CD4-positive, alpha-beta T cell (primary cell): Measurements from ENCODE around the gene HAUS1. TPM values are rescaled to one million over a fixed set of nuclear protein-coding genes. Genes with fewer than 3 reads are reported as not detected.

ENCODE experiments used
- ATAC-seq: fragments of 200-7000 bp; cut with Tn5 transposase; one replicate; pipeline ENCODE4 v1.10.0; 2022; ENCODE audit warnings: mild to moderate bottlenecking; ENCODE audit not compliant: poor library complexity
- CTCF ChIA-PET: fragments of 350-600 bp; sonication (Branson Sonifier 250); formaldehyde crosslinking; loops from one replicate; lab custom pipeline; 2021; ENCODE audit warnings: antibody characterized with exemption, inconsistent platforms; lab: Charles Lee
- POLR2A ChIA-PET: fragments of 350-600 bp; sonication (Branson Sonifier 250); formaldehyde crosslinking; loops from one replicate; lab custom pipeline; 2021; ENCODE audit warnings: antibody characterized with exemption, inconsistent platforms; lab: Charles Lee
- DNase-seq, 14 experiments: peaks; one replicate each; pipeline ENCODE4 v3.0.0-alpha.2; 2013 to 2020; ENCODE audit warnings: mixed read lengths in 2 of 14
- H3K27ac ChIP-seq, 2 donors: one replicate each; pipeline versions ENCODE4 v1.5.1 to v1.7.0; 2013; ENCODE audit warnings: low read length in 2 of 2, low read depth in 1 of 2, mild to moderate bottlenecking in 1 of 2
- H3K27me3 ChIP-seq, 2 experiments: 1 replicate in 1 of 2; 2 replicates in 1 of 2; pipeline versions ENCODE4 v1.6.1 to v1.7.0; 2013; ENCODE audit warnings: low read length in 2 of 2, control low read depth in 1 of 2, mild to moderate bottlenecking in 1 of 2, moderate library complexity in 1 of 2; ENCODE audit not compliant: insufficient read depth in 2 of 2, control insufficient read depth in 1 of 2
- H3K36me3 ChIP-seq: one replicate; pipeline ENCODE4 v1.6.1; 2013; ENCODE audit warnings: low read length, control low read depth; ENCODE audit not compliant: insufficient read depth
- H3K4me1 ChIP-seq: one replicate; pipeline ENCODE4 v1.6.1; 2013; ENCODE audit warnings: low read length, control low read depth; ENCODE audit not compliant: insufficient read depth
- H3K4me3 ChIP-seq: one replicate; pipeline ENCODE4 v1.5.1; 2013; ENCODE audit warnings: mild to moderate bottlenecking, low read length, moderate library complexity
- H3K9me3 ChIP-seq, 2 experiments: 1 replicate in 1 of 2; 2 replicates in 1 of 2; pipeline versions ENCODE4 v1.6.1 to v1.7.0; 2013; ENCODE audit warnings: low read length in 2 of 2, mild to moderate bottlenecking in 2 of 2, control low read depth in 1 of 2, moderate library complexity in 1 of 2; ENCODE audit not compliant: control insufficient read depth in 1 of 2, insufficient read depth in 1 of 2
- H3K27ac Mint-ChIP-seq: one replicate; pipeline ENCODE4 v1.8.0; 2020; ENCODE audit warnings: mixed read lengths
- H3K27me3 Mint-ChIP-seq: one replicate; pipeline ENCODE4 v1.8.0; 2021; ENCODE audit warnings: mixed read lengths
- H3K36me3 Mint-ChIP-seq: one replicate; pipeline ENCODE4 v1.8.0; 2021; ENCODE audit warnings: low read depth, mixed read lengths
- H3K4me1 Mint-ChIP-seq: one replicate; pipeline ENCODE4 v1.8.0; 2021; ENCODE audit warnings: low read depth, mixed read lengths
- H3K4me3 Mint-ChIP-seq: one replicate; pipeline ENCODE4 v1.8.0; 2020; ENCODE audit warnings: mild to moderate bottlenecking, mixed read lengths
- H3K9me3 Mint-ChIP-seq: one replicate; pipeline ENCODE4 v1.8.0; 2020; ENCODE audit warnings: mixed read lengths
- CTCF ChIP-seq: fragments of 200-600 bp; IDR thresholded peaks from one replicate; pipeline ENCODE4 v1.8.0; 2022; ENCODE audit warnings: antibody characterized with exemption, mild to moderate bottlenecking
- intact Hi-C, 2 experiments: fragments of 100-400 bp; cut with DNase I in 1 of 2; cut with micrococcal nuclease in 1 of 2; formaldehyde crosslinking; loops; one replicate each; pipeline versions ENCODE4 v1.15.1 to v1.9.0; 2023 to 2025; cut with DNase I, micrococcal nuclease
- total RNA-seq, 174 experiments: library from RNA in 2 of 174; stranded (reverse) in 2 of 174; gene quantifications; one replicate each; pipeline ENCODE4 v1.2.3 and lab custom pipeline; 2021 to 2026

HAUS1 gene
- total RNA-seq, 2 experiments from 2014 or later: 8.8 to 10.8 TPM

GRCh38 chr18:46164920-46165319 lies 60.7 kb downstream of the HAUS1 start:
- Histone ChIP-seq H3K27ac (no peak overlapping the region), H3K4me1 (peaks cover 24% of the 10 kb centered on the region), H3K4me3 (no peak overlapping the region), H3K36me3 (no peaks in the 10 kb centered on the region), H3K27me3 (no peaks in the 10 kb centered on the region), H3K9me3 (no peaks in the 10 kb centered on the region)
- Mint-ChIP-seq H3K4me3 (no peak overlapping the region), H3K27ac (no peak overlapping the region), H3K36me3 (no peaks in the 10 kb centered on the region), H3K4me1 (peaks cover 25% of the 10 kb centered on the region), H3K9me3 (no peaks in the 10 kb centered on the region), H3K27me3 (no peaks in the 10 kb centered on the region)
- CTCF ChIA-PET: interaction anchor here (1.4 kb wide), 1 partner anchor 8 kb away, joined by 3 read pairs; a partner anchor contains a TSS
- DNase-seq (no peak), ATAC-seq (no peak)
- intact Hi-C loops: no loop called here
- POLR2A ChIA-PET: interaction anchor here (0.8 kb wide), 1 partner anchor 9 kb away, joined by 4 read pairs; a partner anchor contains a TSS
- no peak for TF ChIP-seq CTCF

GRCh38 chr18:46166261-46166970 lies 62.2 kb downstream of the HAUS1 start:
- Mint-ChIP-seq H3K9me3 (no peaks in the 10 kb centered on the region), H3K36me3 (no peaks in the 10 kb centered on the region), H3K4me3 (no peak overlapping the region), H3K4me1 (peaks cover 13% of the 10 kb centered on the region), H3K27me3 (no peaks in the 10 kb centered on the region), H3K27ac (no peak overlapping the region)
- ChIA-PET CTCF (interaction anchor here (1.2 kb wide), 1 partner anchor 17 kb away, joined by 3 read pairs; no protein-coding TSS in a partner anchor), POLR2A (no interaction called here)
- no peaks in the 10 kb centered on the region for H3K36me3 ChIP-seq
- H3K27me3 ChIP-seq: no peaks in the 10 kb centered on the region
- no peaks in the 10 kb centered on the region for H3K9me3 ChIP-seq
- H3K4me1 ChIP-seq: peaks cover 12% of the 10 kb centered on the region
- intact Hi-C loops: no loop called here
- H3K27ac ChIP-seq: no peak overlapping the region
- no peak overlapping the region for H3K4me3 ChIP-seq
- TF ChIP-seq CTCF: no peak
- no peak for DNase-seq
- no peak for ATAC-seq

- H3K4me3 ChIP-seq: peak overlapping the region; percentile 12
- ChIA-PET POLR2A (no interaction called here), CTCF (no interaction called here)
- peak; percentile 26 for ATAC-seq
- H3K27me3 Mint-ChIP-seq: no peaks in the 10 kb centered on the region
- no peaks in the 10 kb centered on the region for H3K36me3 Mint-ChIP-seq
- H3K27me3 ChIP-seq: no peaks in the 10 kb centered on the region
- H3K4me1 Mint-ChIP-seq: peaks cover 9% of the 10 kb centered on the region
- TF ChIP-seq CTCF: no peak
- H3K9me3 Mint-ChIP-seq: no peaks in the 10 kb centered on the region
- no peak overlapping the region for H3K27ac ChIP-seq
- intact Hi-C loops: no loop called here
- peak overlapping the region; percentile 81 for H3K4me3 Mint-ChIP-seq
- H3K4me1 ChIP-seq: peaks cover 10% of the 10 kb centered on the region
- peak overlapping the region; percentile 3 for H3K27ac Mint-ChIP-seq
- H3K9me3 ChIP-seq: no peaks in the 10 kb centered on the region
- peak in 5 of 14 experiments; percentile 9 to 51 (median 40) for DNase-seq
- H3K36me3 ChIP-seq: no peaks in the 10 kb centered on the region
These were observed 63.8 kb downstream of the HAUS1 start for GRCh38 chr18:46167971-46168370.
